Inflammatory macrophage (primary cell): ENCODE measurements around the gene CCDC190.
"Not testable (repeated sequence)": the region's sequence is repeated elsewhere in the genome, so short reads cannot be mapped to it uniquely, and the experiment has no call there.

Source experiments
- DNase-seq, 2 donors: peaks; one replicate each; pipeline ENCODE4 v3.0.0-alpha.2; 2020 to 2022

Gene CCDC190

DNA sequence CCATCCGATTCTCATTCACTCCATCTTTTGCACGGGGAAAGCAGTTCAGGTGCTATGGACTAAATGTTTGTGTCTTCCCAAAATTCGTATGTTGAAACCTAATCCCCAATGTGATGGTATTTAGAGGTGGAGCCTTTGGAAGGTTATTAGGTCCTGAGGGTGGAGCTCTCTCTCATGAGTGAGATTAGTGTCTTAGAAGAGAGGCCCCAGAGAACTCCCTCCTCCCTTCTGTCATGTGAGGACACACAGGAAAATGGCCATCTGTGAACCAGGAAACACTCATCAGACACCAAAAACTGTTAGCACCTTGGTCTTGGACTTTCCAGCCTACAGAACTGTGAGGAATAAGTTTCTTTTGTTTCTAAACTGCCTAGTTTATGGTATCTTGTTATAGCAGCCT, 15.8 kb upstream of the CCDC190 start:
- no peak for DNase-seq

DNA sequence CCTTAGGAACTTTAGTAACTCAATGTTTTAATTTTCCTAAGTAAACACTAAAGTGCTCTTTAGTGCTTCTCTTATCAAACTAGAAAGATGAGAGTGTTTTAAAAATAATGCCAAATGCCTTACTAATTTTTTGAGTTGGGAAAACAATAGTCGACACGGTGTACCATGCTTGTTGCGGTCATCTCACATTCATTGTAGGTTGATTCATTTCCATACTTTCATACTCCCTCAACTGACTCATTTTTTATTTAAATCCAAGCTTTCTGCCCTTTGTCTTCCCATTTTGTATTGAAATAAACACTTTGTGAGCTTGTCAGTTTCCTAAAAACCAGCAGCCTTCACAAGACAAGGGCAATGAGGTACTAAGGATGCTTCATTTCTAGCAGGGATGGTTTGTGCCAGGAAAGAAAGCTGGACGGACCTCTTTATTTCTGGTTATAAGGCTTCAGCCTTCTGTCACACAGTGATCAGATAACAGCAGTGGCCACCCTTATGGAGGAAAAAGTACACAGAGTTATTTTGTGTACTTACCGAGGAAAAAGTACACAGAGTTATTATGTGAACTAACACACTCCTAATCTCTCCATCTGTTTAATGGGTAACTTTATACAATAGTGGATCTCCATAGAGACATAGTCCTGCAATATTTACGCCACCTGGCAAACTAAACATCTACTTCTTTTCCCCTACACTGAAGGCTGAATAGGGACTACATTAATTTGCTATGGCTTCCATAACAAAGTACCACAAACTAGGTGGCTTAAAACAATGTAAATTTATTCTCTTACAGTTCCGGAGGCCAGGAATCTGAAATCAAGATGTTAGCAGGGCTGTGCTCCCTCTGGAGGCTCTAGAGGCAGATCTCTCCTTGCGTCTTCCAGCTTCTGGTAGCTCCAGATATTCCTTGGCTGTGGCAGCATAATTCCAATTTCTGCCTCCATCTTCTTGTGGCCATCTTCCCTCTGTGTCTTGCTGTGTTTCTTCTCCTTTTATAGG, 13.0 kb upstream of the CCDC190 start:
- DNase-seq, result no peak

DNA sequence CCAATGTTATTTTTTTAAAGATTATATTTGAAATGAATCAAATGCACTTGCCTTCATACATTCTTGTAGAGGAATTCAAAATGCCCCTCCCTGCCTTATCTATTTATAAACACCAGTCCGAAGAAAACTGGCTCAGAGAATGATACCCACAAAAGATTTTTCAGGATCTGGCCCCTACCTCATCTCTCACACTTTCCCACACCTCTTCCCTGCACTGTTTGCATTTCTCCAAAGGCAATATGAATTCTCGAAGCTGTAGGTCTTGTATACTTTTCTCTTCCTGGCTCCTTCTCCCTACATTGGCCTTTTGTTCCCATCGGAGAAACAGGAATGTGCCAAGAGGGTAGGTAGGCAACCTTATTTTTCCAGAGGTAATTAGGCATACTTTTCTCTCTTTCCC, 12.0 kb upstream of the CCDC190 start:
- DNase-seq, result no peak

DNA sequence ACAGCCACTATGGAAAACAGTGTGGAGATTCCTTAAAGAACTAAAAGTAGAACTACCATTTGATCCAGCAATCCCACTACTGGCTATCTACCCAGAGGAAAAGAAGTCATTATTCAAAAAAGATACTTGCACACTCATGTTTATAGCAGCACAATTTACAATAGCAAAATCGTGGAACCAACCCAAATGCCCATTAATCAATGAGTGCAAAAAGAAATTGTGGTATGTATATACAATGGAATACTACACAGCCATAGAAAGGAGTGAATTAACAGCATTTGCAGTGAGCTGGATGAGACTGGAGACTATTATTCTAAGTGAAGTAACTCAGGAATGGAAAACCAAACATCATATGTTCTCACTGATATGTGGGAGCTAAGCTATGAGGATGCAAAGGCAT, 10.4 kb upstream of the CCDC190 start:
- not testable (repeated sequence) for DNase-seq

DNA sequence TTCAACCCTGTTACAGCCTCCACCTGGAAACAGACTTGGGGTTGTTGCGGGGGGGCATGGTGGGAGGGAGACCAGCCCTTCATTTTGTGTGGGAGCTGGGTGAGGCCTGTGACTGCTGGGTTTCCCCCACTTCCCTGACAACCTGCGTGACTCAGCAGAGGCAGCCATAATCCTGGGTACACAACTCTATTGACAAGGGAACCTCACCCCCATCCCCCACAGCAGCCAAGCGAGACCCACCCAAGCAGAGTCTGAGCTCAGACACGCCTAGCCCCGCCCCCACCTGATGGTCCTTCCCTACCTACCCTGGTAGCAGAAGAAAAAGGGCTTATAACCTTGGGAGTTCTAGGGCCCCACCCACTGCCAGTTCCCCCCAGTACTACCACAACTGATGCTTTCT, 8.0 kb upstream of the CCDC190 start:
- DNase-seq, result no peak

DNA sequence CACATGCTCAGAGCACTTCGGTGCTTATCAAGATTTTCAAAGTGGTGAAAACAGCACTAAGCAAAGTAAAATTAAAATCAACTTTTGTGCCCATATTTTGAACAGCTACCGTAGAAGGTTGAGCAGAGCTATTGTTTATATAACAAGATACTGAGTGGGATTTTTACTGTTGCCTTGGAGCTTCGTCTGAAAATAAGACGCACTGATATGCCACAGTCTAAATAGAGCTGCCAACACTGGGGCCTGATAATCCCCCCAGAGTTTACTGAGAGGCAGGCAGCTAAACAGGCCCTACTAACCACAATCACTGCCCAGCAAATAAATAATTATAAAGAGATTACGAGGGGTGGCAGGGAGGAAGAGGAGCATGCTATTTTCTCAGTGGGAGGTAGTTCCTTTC, 650 bp upstream of the CCDC190 start:
- DNase-seq, result no peak

DNA sequence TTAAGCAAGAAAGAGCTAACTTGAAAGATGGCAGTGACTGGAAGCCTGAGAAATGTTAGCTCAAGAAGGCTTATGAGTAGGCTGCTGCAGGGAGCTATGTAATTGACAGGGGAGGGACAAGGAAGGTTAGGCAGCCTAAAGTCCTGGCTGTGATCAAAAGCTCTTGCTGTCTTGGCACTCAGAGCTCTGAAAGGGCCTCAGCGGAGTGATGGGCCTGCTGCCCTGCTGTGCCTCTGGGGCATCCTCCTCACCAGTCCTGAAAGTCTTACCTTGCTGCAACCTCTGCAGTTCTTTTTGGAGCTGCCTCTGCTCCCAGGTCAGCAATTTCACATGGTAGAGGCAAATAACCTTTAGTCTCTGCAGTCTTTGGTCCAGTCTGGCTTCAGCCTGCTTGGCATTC, 1.8 kb downstream of the CCDC190 start:
- DNase-seq, result no peak

DNA sequence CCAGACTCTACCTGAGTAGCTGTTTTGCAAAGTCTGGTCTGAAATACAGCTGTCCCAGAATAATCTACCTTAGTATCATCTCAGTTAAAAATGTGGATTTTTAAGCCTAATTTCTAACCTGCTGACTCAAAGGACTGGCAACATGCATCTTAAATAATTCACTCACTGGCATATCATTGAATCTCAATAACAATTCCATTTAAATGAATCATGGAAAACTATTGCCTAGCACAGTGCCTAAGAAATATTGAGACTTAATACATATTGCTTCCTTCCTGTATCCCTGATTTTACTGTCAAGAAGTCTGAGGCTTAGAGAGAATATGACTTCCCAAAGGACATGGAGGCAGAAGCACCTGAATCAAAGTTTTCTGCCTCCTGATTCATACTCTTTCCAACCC, 3.1 kb downstream of the CCDC190 start:
- DNase-seq, result no peak

DNA sequence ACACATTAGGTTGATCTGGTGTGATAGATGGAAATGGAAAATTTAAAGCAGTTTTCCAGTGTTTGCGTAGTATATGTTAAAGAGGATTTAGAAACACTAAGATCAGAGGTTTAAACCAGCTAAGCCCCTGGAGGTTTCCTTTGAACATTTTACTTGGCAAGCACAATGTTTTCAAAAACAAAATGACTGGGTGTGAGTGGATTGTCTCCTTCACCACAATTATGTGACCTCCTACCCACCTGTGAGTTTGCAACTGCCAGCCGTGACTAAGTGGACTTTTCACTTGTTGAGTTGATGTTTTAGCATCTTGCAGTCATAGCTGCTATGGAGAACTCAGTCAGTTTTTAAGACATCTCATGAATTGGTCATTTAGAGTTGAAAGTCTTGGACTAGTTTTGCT, 4.7 kb downstream of the CCDC190 start:
- no peak for DNase-seq

DNA sequence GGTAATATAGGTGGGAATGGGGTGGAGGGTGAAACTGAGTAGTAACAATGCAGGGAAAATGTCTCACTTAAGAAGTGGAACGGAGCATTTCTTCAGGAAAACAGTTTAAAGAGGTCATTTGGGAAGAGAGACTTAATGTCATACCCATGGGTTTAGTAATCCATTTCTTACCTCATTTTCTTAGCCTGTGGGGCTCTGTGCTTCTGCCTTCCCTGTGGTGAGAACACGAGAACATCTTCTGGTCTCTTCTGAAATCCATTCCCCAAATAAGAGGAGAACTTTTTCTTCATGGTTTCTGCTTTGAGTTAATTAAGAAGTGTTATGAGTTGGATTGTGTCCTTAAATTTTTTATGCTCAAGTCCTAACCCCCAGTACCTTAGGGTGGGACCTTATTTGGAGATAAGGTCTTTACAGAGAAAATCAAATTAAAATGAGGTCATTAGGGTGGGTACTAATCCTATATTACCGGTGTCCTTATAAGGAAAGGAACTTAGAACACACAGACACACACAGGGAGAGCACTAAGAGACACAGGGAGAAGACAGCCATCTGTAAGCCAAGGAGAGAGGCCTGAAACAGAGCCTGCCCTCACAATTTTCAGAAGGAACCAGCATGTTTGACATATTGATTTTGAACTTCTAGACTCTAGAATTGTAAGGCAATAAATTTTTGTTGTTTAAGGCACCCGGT, 5.4 kb downstream of the CCDC190 start:
- DNase-seq, result no peak

DNA sequence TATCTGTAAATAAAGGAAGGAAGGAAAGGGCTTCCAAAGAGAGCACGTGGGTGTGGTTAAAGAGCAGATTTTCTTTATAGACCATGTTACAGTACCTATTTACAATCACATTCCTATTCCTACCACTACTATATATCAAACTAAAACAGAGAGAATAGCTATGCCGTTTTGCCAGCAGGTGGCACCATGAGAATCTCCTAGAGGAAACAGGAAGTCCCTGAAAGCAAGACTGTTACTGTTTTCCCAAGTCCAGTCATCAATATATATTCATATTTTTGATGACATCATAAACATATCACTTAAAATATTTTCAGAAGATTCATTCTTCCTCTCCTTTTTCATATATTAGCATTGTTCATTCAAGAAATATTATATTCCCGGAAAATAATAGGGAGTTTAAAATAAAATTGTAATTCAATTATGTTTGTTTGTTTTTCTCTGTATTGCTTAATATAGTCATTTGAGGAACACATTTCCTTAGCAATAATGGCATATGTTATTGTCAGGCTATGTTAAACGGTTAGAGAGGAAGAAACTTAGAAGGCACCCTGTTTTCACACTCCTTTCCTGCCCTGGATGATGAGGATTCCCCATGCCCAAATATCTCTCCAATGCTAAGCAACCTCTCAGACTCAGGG, 6.6 kb downstream of the CCDC190 start:
- peak; percentile 61 to 74 for DNase-seq

DNA sequence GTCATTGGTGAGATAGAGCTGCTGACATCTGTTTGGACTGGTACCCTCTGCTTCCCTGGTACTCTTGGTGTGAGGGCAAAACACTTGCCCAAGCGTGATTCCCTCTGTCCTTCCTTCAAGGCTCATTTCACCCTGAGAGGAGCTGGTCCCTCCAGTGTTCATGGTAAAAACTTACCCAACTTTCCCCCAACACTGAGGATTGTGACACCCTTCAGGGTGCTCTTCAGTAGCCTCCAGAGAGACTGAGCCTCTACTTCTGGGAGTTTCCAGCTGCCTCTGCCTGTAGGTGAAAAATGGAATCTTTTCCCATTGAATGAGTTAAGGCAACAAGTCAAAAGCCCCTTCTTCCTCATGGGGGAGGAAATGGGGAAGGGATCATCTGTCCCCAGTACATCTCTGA, 9.6 kb downstream of the CCDC190 start:
- no peak for DNase-seq

DNA sequence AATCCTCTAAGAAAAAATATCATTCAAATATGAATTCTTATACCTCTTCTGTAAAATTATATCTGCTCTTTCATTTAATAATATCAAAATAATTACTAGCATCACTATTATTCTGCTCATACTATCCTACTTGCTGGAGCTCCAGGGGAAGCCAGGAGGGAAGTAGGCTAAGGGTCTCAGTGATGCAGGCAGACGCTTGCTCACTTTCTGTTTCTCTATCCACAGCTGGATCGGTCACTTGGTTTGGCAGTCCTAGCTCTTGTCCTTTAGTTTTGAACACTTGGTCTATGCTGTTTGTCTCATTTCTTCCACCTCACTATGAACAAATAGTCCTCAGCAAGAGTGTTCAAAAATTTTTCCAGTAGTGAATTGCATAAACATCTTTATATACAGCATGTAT, 11.3 kb downstream of the CCDC190 start:
- no peak for DNase-seq

DNA sequence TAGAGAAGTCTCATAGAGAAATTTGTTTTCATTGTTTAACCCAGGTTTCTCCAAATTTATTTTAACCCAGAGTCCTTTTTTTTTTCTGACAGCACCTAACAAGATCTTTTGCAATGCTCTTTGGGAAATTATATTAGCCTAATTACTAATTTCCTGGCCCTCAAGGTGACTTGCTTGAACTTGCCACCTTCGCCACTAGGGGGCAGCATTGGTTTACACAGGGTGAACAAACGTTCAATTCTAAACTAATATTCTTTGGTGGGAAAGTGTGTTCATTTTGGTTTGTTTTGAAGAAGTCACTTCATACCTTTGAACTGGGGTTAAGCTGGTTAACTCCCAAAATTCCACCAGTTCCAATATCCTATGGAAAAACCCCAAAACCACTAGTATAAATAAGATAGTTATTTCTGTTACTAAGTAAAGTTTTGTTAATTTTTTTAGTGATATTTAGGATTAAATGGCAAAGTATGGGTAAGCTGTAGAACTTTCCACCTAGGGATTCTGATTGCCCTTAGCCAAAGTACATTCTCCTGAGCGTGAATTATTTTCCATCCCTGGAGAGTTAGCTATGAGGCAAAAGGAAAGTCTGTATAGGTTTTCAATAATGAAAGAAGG, 13.0 kb downstream of the CCDC190 start:
- peak; percentile 58 to 67 for DNase-seq

DNA sequence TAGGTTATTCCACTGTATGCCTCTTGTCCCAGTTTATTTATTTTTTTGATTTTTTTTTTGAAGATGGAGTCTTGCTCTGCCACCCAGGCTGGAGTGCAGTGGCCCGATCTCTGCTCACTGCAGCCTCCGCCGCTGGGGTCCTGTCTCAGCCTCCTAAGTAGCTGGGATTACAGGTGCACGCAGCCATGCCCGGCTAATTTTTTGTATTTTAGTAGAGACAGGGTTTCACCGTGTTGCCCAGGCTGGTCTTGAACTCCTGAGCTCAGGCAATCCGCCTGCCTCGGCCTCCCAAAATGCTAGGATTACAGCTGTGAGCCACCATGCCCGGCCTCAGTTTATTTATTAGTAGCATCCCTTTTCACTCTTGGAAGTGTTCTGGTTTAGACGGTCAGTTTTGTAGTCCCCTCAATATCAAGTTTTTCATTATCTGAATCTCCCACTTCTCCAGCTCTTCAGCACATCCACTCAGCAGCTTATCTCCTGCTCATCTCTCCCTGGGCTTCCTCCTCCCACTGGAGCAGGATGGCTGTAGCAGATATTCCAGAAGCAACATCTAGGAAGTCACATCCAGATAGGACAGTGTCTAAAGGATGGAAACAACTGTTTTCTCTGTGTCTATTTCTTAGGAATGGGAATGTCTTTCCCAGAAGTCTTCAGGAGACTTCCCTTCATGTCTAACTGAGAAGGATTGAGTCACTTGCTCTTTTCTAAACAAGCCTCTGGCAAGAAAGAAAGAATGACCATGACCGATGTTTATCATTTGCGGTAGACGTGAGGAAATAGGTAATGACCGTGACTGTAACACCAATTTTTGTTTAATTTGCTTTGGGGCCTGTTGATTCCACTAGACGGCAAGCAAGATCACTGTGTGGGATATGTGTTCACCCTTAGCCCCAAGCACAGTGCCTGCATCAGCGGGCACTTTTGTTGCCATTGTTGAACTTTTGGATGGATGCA, 14.4 kb downstream of the CCDC190 start:
- no peak for DNase-seq

DNA sequence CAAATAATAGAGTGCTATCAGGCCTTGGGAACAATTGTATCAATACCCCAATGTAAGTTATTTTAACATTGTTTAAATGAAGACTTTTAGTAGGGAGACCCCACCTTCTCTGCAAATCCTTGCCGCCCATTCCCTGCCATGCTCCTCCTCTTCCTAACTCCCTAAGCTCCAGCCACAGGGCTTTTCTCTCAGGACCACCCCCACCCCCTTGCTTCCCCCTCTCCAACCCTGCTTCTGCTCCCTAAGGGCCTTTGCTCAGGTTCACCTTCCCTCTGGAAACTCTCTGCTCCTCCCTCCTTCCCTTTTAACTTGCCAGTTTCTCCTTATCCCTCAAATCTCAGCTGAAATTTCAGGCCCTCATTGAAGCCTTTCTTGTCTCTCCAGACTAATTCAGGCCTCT, 16.8 kb downstream of the CCDC190 start:
- DNase-seq, result no peak

DNA sequence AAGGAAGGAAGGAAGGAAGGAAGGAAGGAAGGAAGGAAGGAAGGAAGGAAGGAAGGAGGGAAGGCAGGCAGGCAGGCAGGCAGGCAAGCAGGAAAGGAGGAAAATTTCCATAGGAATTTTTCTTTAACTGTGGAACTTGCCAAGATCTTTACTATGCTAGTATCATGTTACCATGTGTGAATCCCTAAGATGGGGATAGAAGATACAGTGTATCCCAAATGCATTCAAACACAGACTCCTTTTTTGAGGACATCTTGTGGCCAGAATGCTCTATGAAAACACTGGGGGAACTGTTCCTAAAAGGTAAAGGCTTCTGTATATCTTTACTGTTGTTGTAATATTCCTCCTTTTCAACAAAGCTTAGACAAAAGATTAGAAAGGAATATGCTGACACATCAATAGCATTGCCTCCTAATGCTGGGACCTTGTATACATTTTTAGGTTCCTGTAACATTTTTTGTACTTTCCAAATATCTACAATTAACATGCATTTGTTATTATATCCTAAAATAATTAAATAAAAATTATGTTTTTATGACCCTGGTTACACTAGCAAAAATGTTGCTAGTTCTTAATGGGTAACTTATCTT, 20.6 kb downstream of the CCDC190 start:
- no peak for DNase-seq

DNA sequence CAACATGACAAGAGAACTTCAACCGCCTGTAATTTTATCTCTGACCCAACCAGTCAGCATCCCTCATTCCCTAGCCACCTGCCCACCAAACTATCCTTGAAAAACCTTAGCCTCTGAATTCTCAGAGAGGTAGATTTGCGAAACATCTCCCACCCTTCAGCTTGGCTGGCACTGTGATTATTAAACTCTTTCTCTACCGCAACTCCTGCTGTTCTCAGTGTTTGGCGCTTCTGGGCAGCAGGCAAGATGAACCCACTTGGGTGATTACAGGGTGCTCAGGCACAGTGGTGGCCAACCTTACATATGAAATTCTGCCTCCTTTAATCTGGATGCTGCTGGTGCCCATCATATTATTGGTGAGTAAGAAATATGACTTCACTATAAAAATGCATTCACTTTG, 22.1 kb downstream of the CCDC190 start:
- DNase-seq, result no peak

DNA sequence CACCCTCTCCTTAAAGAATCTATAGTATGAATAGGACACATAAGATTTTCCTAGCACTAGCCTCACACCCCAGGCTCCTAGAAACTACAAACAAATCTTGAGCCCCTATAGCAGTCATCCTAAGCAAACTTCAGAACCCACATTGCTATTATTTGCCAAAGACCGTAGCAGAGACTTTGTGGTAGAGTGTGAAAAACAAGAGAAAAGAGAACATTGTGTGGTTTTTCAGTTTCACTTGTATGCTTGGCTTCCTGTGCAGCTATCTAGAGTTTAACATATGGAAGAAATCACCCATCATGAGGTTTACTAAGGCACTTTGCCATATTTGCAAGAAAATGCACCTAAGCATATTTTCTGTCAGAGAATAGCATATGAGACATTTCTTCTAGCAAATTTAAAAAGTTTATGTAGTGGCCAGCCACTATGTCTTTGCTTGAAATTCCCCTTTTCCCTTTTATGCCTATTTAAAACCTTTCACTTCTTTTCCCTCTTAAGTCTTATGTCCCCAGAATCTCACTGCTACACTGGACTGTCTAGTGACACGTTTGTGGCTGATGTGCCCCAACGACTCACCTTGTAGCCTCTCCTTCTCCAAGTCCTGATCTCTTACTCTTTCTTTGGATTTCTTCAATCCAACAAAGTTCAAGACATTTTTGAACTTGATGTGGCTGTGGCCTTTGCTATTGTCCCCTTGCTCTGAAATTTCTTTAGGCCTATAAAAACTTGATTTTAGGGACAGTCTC, 25.6 kb downstream of the CCDC190 start:
- no peak for DNase-seq

DNA sequence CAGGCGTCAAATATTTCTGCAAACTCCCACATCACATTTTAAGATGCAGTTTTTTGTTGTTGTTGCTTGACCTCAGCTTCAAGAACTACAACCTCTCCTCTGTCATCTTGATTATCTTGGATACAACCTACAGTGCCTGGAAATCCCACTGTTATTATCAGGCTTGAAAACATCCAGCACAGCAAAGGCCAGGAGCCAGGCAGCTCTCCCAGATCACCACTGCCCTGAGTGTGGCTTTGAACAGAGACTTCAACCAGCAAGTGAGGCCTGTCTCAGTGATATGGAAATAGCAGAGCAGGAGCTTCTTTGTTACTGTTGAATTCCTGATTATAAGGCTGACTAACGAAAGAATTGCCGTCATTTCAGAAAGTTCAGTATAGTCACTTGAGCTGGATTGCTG, 28.5 kb downstream of the CCDC190 start:
- no peak for DNase-seq

DNA sequence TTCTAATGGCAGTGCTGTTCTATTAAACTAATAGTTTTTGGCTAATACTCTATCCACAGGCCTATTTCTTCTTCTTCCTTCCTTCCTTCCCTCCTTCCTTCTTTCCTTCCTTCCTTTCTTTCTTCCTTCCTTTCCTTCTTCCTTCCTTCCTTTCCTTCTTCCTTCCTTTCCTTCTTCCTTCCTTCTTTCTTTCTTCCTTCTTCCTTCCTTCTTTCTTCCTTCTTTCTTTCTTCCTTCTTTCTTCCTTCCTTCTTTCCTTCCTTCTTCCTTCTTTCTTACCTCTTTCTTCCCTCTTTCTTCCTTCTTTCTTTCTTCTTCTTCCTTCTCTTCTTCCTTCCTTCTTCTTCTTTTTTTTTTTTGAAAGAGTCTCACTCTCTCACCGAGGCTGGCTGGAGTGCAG, 31.7 kb downstream of the CCDC190 start:
- DNase-seq, result no peak
